ENCODE measurements around the gene CCDC18.
A peak's percentile ranks its signal among the peaks of the same experiment; 100 is the strongest.
"Not testable (repeated sequence)": the region's sequence is repeated elsewhere in the genome, so short reads cannot be mapped to it uniquely, and the experiment has no call there.

Gene CCDC18

GRCh38 chr1:93148001-93148400 is 32.5 kb upstream of the CCDC18 start:
- Histone ChIP-seq H3K27me3 (no peaks in the 10 kb centered on the region), H3K4me1 (no peaks in the 10 kb centered on the region), H3K4me2 (no peak overlapping the region), H3K27ac (no peak overlapping the region), H3K36me3 (peaks cover 56% of the 10 kb centered on the region; the same call in 1 of the 2 replicates), H3K4me3 (no peak overlapping the region), H3K9ac (no peak overlapping the region), H4K20me1 (peaks cover 38% of the 10 kb centered on the region), H3K9me3 (no peaks in the 10 kb centered on the region)
- no peak for TF ChIP-seq Cebpa-rat (IDR thresholded peaks at IDR 0.05)

GRCh38 chr1:93150729-93151128 is 29.8 kb upstream of the CCDC18 start:
- H3K4me1 ChIP-seq: no peaks in the 10 kb centered on the region
- H3K9me3 ChIP-seq: no peaks in the 10 kb centered on the region
- H4K20me1 ChIP-seq: peaks cover 44% of the 10 kb centered on the region
- no peak overlapping the region for H3K4me3 ChIP-seq
- no peaks in the 10 kb centered on the region for H3K27me3 ChIP-seq
- no peak overlapping the region for H3K27ac ChIP-seq
- no peak for TF ChIP-seq Cebpa-rat (IDR thresholded peaks at IDR 0.05)
- no peak overlapping the region for H3K4me2 ChIP-seq
- peaks cover 53% of the 10 kb centered on the region for H3K36me3 ChIP-seq
- no peak overlapping the region for H3K9ac ChIP-seq

- no peak for TF ChIP-seq Cebpa-rat (IDR thresholded peaks at IDR 0.05)
- H3K4me1 ChIP-seq: no peaks in the 10 kb centered on the region
- H3K4me3 ChIP-seq: no peak overlapping the region
- no peaks in the 10 kb centered on the region for H3K27me3 ChIP-seq
- peaks cover 44% of the 10 kb centered on the region for H4K20me1 ChIP-seq
- H3K4me2 ChIP-seq: no peak overlapping the region
- no peak overlapping the region for H3K9ac ChIP-seq
- no peak overlapping the region for H3K27ac ChIP-seq
- peaks cover 58% of the 10 kb centered on the region for H3K36me3 ChIP-seq
- no peaks in the 10 kb centered on the region for H3K9me3 ChIP-seq
Observed at GRCh38 chr1:93151474-93151873, 29.1 kb upstream of the CCDC18 start.

- Histone ChIP-seq H3K27ac (no peak overlapping the region), H3K4me3 (no peak overlapping the region), H3K27me3 (no peaks in the 10 kb centered on the region), H3K9ac (no peak overlapping the region), H3K4me2 (no peak overlapping the region), H3K9me3 (no peaks in the 10 kb centered on the region), H3K4me1 (no peaks in the 10 kb centered on the region), H4K20me1 (peaks cover 41% of the 10 kb centered on the region), H3K36me3 (peaks cover 63% of the 10 kb centered on the region)
- TF ChIP-seq Cebpa-rat (IDR thresholded peaks at IDR 0.05): no peak
Observed at GRCh38 chr1:93152835-93153234, 27.7 kb upstream of the CCDC18 start.

GRCh38 chr1:93154898-93155297 is 25.6 kb upstream of the CCDC18 start:
- peaks cover 34% of the 10 kb centered on the region for H4K20me1 ChIP-seq
- H3K9me3 ChIP-seq: no peaks in the 10 kb centered on the region
- peaks cover 54% of the 10 kb centered on the region for H3K36me3 ChIP-seq
- no peak overlapping the region for H3K4me2 ChIP-seq
- no peak overlapping the region for H3K27ac ChIP-seq
- no peak for TF ChIP-seq Cebpa-rat (IDR thresholded peaks at IDR 0.05)
- no peaks in the 10 kb centered on the region for H3K4me1 ChIP-seq
- H3K4me3 ChIP-seq: no peak overlapping the region
- no peaks in the 10 kb centered on the region for H3K27me3 ChIP-seq
- no peak overlapping the region for H3K9ac ChIP-seq

GRCh38 chr1:93155335-93155734 is 25.2 kb upstream of the CCDC18 start:
- Histone ChIP-seq H3K4me3 (no peak overlapping the region), H3K27me3 (no peaks in the 10 kb centered on the region), H3K27ac (no peak overlapping the region), H4K20me1 (peaks cover 39% of the 10 kb centered on the region), H3K9ac (no peak overlapping the region), H3K36me3 (peaks cover 52% of the 10 kb centered on the region), H3K9me3 (no peaks in the 10 kb centered on the region), H3K4me1 (no peaks in the 10 kb centered on the region), H3K4me2 (no peak overlapping the region)
- no peak for TF ChIP-seq Cebpa-rat (IDR thresholded peaks at IDR 0.05)

GRCh38 chr1:93159337-93159736 is 21.2 kb upstream of the CCDC18 start:
- no peak overlapping the region for H3K9ac ChIP-seq

GRCh38 chr1:93163314-93163713 is 17.2 kb upstream of the CCDC18 start:
- not testable (repeated sequence) for H3K4me2 ChIP-seq, H3K27ac ChIP-seq, H3K4me3 ChIP-seq, H3K27me3 ChIP-seq, H3K4me1 ChIP-seq, H3K9ac ChIP-seq
- Histone ChIP-seq H3K36me3 (peaks cover 52% of the 10 kb centered on the region), H3K9me3 (peaks cover 25% of the 10 kb centered on the region), H4K20me1 (peaks cover 65% of the 10 kb centered on the region)

More at GRCh38 chr1:93159337-93159736, 21.2 kb upstream of the CCDC18 start:
- H3K27me3 ChIP-seq: no peaks in the 10 kb centered on the region
- no peak overlapping the region for H3K27ac ChIP-seq
- H3K4me1 ChIP-seq: no peaks in the 10 kb centered on the region
- no peak overlapping the region for H3K4me2 ChIP-seq
- H3K9me3 ChIP-seq: no peaks in the 10 kb centered on the region
- no peak for TF ChIP-seq Cebpa-rat (IDR thresholded peaks at IDR 0.05)
- H3K36me3 ChIP-seq: peaks cover 57% of the 10 kb centered on the region
- peaks cover 55% of the 10 kb centered on the region for H4K20me1 ChIP-seq
- H3K4me3 ChIP-seq: no peak overlapping the region

- Histone ChIP-seq H3K4me1 (no peaks in the 10 kb centered on the region), H4K20me1 (peaks cover 74% of the 10 kb centered on the region), H3K27ac (no peak overlapping the region), H3K4me2 (no peak overlapping the region), H3K4me3 (no peak overlapping the region), H3K36me3 (peaks cover 57% of the 10 kb centered on the region), H3K27me3 (no peaks in the 10 kb centered on the region), H3K9me3 (peaks cover 35% of the 10 kb centered on the region), H3K9ac (no peak overlapping the region)
- TF ChIP-seq Cebpa-rat (IDR thresholded peaks at IDR 0.05): no peak
Observed at GRCh38 chr1:93164816-93165215, 15.7 kb upstream of the CCDC18 start.

GRCh38 chr1:93165895-93166294 is 14.6 kb upstream of the CCDC18 start:
- H3K4me1 ChIP-seq, H3K4me2 ChIP-seq, H3K4me3 ChIP-seq, H3K27ac ChIP-seq, H3K27me3 ChIP-seq, H3K9ac ChIP-seq: not testable (repeated sequence)
- Histone ChIP-seq H3K9me3 (peaks cover 45% of the 10 kb centered on the region), H4K20me1 (peaks cover 76% of the 10 kb centered on the region), H3K36me3 (peaks cover 64% of the 10 kb centered on the region)

GRCh38 chr1:93167006-93167405 is 13.5 kb upstream of the CCDC18 start:
- H3K36me3 ChIP-seq: peaks cover 60% of the 10 kb centered on the region

GRCh38 chr1:93170141-93170678 is 10.3 kb upstream of the CCDC18 start:
- Histone ChIP-seq H3K4me3 (peak overlapping the region; percentile 23; the same call in 1 of the 2 replicates), H3K9me3 (peaks cover 48% of the 10 kb centered on the region), H4K20me1 (peaks cover 76% of the 10 kb centered on the region), H3K4me1 (peaks cover 18% of the 10 kb centered on the region), H3K36me3 (peaks cover 49% of the 10 kb centered on the region)
- not testable (repeated sequence) for H3K4me2 ChIP-seq, H3K27ac ChIP-seq, H3K9ac ChIP-seq, H3K27me3 ChIP-seq

More at GRCh38 chr1:93167006-93167405, 13.5 kb upstream of the CCDC18 start:
- no peak overlapping the region for H3K9ac ChIP-seq
- H3K4me1 ChIP-seq: peaks cover 9% of the 10 kb centered on the region
- no peaks in the 10 kb centered on the region for H3K27me3 ChIP-seq
- TF ChIP-seq Cebpa-rat (IDR thresholded peaks at IDR 0.05): no peak
- H3K4me2 ChIP-seq: no peak overlapping the region
- H3K4me3 ChIP-seq: no peak overlapping the region
- no peak overlapping the region for H3K27ac ChIP-seq
- peaks cover 79% of the 10 kb centered on the region for H4K20me1 ChIP-seq
- peaks cover 45% of the 10 kb centered on the region for H3K9me3 ChIP-seq

Measured in BLaER1 (cell line).